H9 (cell line): Measurements from ENCODE around the gene TMC3. TPM values are rescaled to one million over a fixed set of nuclear protein-coding genes. Genes with fewer than 3 reads are reported as not detected.

ENCODE experiments used
- DNase-seq: peaks from one replicate; pipeline ENCODE4 v3.0.0-alpha.2; 2017
- H2AFZ ChIP-seq: one replicate; pipeline ENCODE4 v1.6.1; 2013; ENCODE audit warnings: mild to moderate bottlenecking, low read length, control low read depth, moderate library complexity
- H2AK5ac ChIP-seq: 2 replicates; pipeline ENCODE4 v1.6.1; 2013; ENCODE audit warnings: low read length, control low read depth, mixed read lengths; ENCODE audit not compliant: insufficient read length
- H2BK120ac ChIP-seq: one replicate; pipeline ENCODE4 v1.6.1; 2013; ENCODE audit warnings: low read depth, mild to moderate bottlenecking, low read length, control low read depth, inconsistent platforms; ENCODE audit not compliant: poor library complexity, severe bottlenecking
- H2BK12ac ChIP-seq: 2 replicates; pipeline ENCODE4 v1.6.1; 2013; ENCODE audit warnings: low read length, control low read depth, mixed read lengths, low read depth; ENCODE audit not compliant: insufficient read length
- H2BK15ac ChIP-seq: 2 replicates; pipeline ENCODE4 v1.6.1; 2013; ENCODE audit warnings: low read depth, low read length, control low read depth
- H2BK20ac ChIP-seq: one replicate; pipeline ENCODE4 v1.6.1; 2013; ENCODE audit warnings: low read depth, mild to moderate bottlenecking, low read length, control low read depth, inconsistent platforms; ENCODE audit not compliant: poor library complexity, severe bottlenecking
- H2BK5ac ChIP-seq: 2 replicates; pipeline ENCODE4 v1.6.1; 2013; ENCODE audit warnings: low read length, control low read depth, mixed read lengths; ENCODE audit not compliant: insufficient read length
- H3K14ac ChIP-seq: 2 replicates; pipeline ENCODE4 v1.6.1; 2013; ENCODE audit warnings: low read length, control low read depth; ENCODE audit not compliant: insufficient read depth
- H3K18ac ChIP-seq: 2 replicates; pipeline ENCODE4 v1.6.1; 2013; ENCODE audit warnings: low read depth, mild to moderate bottlenecking, mixed read lengths, low read length, control low read depth; ENCODE audit not compliant: insufficient read length
- H3K23ac ChIP-seq: 2 replicates; pipeline ENCODE4 v1.6.1; 2013; ENCODE audit warnings: low read length, control low read depth, mixed read lengths, low read depth; ENCODE audit not compliant: insufficient read length
- H3K23me2 ChIP-seq: 2 replicates; pipeline ENCODE4 v1.6.1; 2013; ENCODE audit warnings: low read depth, mild to moderate bottlenecking, mixed read lengths, low read length, control low read depth; ENCODE audit not compliant: insufficient read length, poor library complexity, severe bottlenecking
- H3K27ac ChIP-seq: 2 replicates; pipeline ENCODE4 v1.5.1; 2013; ENCODE audit warnings: low read length, control low read depth, mixed read lengths, low read depth; ENCODE audit not compliant: insufficient read length
- H3K27me3 ChIP-seq: 2 replicates; pipeline ENCODE4 v1.6.1; 2013; ENCODE audit warnings: low read length, control low read depth, inconsistent platforms; ENCODE audit not compliant: insufficient read depth
- H3K4ac ChIP-seq: 2 replicates; pipeline ENCODE4 v1.6.1; 2013; ENCODE audit warnings: low read depth, mild to moderate bottlenecking, control low read depth, inconsistent platforms, low read length, moderate library complexity
- H3K4me1 ChIP-seq: 2 replicates; pipeline ENCODE4 v1.6.1; 2013; ENCODE audit warnings: low read length, control low read depth, inconsistent platforms; ENCODE audit not compliant: insufficient read depth
- H3K4me2 ChIP-seq: 2 replicates; pipeline ENCODE4 v1.6.1; 2013; ENCODE audit warnings: low read length, control low read depth, mixed read lengths; ENCODE audit not compliant: insufficient read length, insufficient read depth
- H3K56ac ChIP-seq: 2 replicates; pipeline ENCODE4 v1.6.1; 2013; ENCODE audit warnings: low read depth, mild to moderate bottlenecking, mixed read lengths, low read length, control low read depth; ENCODE audit not compliant: insufficient read length
- H3K79me1 ChIP-seq: 2 replicates; pipeline ENCODE4 v1.6.1; 2013; ENCODE audit warnings: low read depth, mild to moderate bottlenecking, moderate library complexity, low read length, control low read depth, inconsistent platforms; ENCODE audit not compliant: insufficient read depth, poor library complexity, severe bottlenecking
- H3K79me2 ChIP-seq: 2 replicates; pipeline ENCODE4 v1.6.1; 2013; ENCODE audit warnings: low read length, control low read depth, inconsistent platforms; ENCODE audit not compliant: insufficient read depth
- H3K9ac ChIP-seq: 2 replicates; pipeline ENCODE4 v1.6.1; 2013; ENCODE audit warnings: low read length, control low read depth, mixed read lengths; ENCODE audit not compliant: insufficient read length; ENCODE audit errors: extremely low read depth
- H3K9me3 ChIP-seq: one replicate; pipeline ENCODE4 v1.6.1; 2013; ENCODE audit warnings: low read depth, low read length, inconsistent platforms; ENCODE audit not compliant: control insufficient read depth
- H3T11ph ChIP-seq: one replicate; pipeline ENCODE4 v1.6.1; 2013; ENCODE audit warnings: mild to moderate bottlenecking, low read length, control low read depth, inconsistent platforms
- H4K20me1 ChIP-seq: one replicate; pipeline ENCODE4 v1.6.1; 2013; ENCODE audit not compliant: control insufficient read depth, insufficient read length, insufficient read depth
- H4K5ac ChIP-seq: 2 replicates; pipeline ENCODE4 v1.6.1; 2013; ENCODE audit warnings: low read depth, mild to moderate bottlenecking, mixed read lengths, low read length, control low read depth; ENCODE audit not compliant: insufficient read length
- H4K8ac ChIP-seq: replicated peaks from 2 replicates; pipeline ENCODE4 v1.6.1; 2013; ENCODE audit warnings: low read length, control low read depth, mixed read lengths, low read depth; ENCODE audit not compliant: insufficient read length
- H4K91ac ChIP-seq: 2 replicates; pipeline ENCODE4 v1.6.1; 2013; ENCODE audit warnings: low read depth, mild to moderate bottlenecking, moderate library complexity, mixed read lengths, low read length, control low read depth; ENCODE audit not compliant: insufficient read length
- H3K27ac Mint-ChIP-seq, 3 experiments: 2 replicates in 2 of 3; 3 replicates in 1 of 3; pipeline ENCODE4 v1.8.0; 2020 to 2021; ENCODE audit warnings: mixed read lengths in 3 of 3, mild to moderate bottlenecking in 1 of 3, moderate library complexity in 1 of 3
- H3K27me3 Mint-ChIP-seq: 2 replicates; pipeline ENCODE4 v1.8.0; 2021; ENCODE audit warnings: low read depth, mild to moderate bottlenecking, moderate library complexity, mixed read lengths
- H3K36me3 Mint-ChIP-seq, 3 experiments: 2 replicates in 2 of 3; 3 replicates in 1 of 3; pipeline ENCODE4 v1.8.0; 2020 to 2021; ENCODE audit warnings: low read depth in 3 of 3, mixed read lengths in 3 of 3; ENCODE audit not compliant: insufficient read depth in 1 of 3
- H3K4me1 Mint-ChIP-seq, 2 experiments: 2 replicates each; pipeline ENCODE4 v1.8.0; 2020; ENCODE audit warnings: mixed read lengths in 2 of 2
- H3K4me3 Mint-ChIP-seq, 2 experiments: 2 replicates in 1 of 2; 3 replicates in 1 of 2; pipeline ENCODE4 v1.8.0; 2020 to 2021; ENCODE audit warnings: mild to moderate bottlenecking in 2 of 2, mixed read lengths in 2 of 2, moderate library complexity in 1 of 2
- H3K9me3 Mint-ChIP-seq, 2 experiments: 2 replicates in 1 of 2; 3 replicates in 1 of 2; pipeline ENCODE4 v1.8.0; 2020; ENCODE audit warnings: mild to moderate bottlenecking in 2 of 2, mixed read lengths in 2 of 2, moderate library complexity in 1 of 2
- WGBS: extraction: QIAGEN DNeasy Blood & Tissue Kit; methylation state at CpG from one replicate; pipeline ENCODE4 v1.1.7; 2013; ENCODE audit warnings: missing lambda C conversion rate, low lambda C conversion rate, mixed read lengths; ENCODE audit not compliant: insufficient read length; ENCODE audit errors: extremely low coverage; 5-methylcytosine and 5-hydroxymethylcytosine counted together
- total RNA-seq: library from RNA; stranded (reverse); gene quantifications from 2 replicates; pipeline ENCODE4 v1.2.1, GENCODE V29; 2021
- TF ChIP-seq, protein P1 (sequence below): fragments of 200-600 bp; sonication (generic); conservative IDR thresholded peaks from 3 replicates; pipeline ENCODE4 v1.8.0; 2021; ENCODE audit warnings: antibody characterized with exemption, mild to moderate bottlenecking

The TMC3 gene
- total RNA-seq, 1 experiment from 2014 or later = not detected

DNA sequence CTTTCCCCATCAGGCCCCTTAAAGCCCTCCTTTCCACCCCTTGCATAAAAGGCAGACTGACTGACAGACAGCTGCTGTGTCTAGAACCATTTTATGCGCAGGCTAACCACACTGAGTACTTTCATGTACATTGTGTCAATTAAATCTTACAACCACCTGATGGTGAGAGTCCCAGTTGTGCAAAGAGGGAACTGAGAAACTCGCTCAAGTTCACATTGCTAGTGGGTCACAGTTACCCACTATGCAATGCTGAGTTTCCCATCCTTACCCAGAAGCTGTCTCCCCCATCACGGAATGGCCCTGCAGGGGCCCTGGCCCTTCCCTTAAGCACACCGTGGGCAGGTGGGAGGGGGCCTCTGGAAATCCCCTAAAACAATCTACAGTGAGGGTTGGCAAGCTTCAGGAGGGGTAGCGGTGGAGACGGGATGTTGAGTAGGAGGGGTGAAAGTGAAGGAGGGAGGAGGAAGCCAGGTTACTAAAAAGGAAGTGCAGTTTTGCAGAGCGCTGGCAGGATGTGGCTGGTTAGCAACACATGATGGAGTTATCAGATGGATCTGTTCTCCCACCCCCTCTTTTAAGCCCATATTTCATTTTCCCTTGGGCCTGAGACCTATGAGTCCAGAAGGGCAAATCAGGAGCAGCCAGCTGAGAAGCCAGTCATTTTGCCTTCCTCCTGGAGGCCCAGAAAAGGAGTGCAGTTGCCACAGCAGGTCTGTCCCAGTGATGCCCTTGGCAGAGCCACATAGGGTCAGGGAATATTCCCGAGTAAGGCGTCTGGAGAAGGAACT, 80.1 kb downstream of the TMC3 start:
- H3K36me3 Mint-ChIP-seq = no peaks in the 10 kb centered on the region
- no peak overlapping the region for H2BK12ac ChIP-seq
- no peak overlapping the region for H3K27ac ChIP-seq
- TF ChIP-seq, protein P1, sequence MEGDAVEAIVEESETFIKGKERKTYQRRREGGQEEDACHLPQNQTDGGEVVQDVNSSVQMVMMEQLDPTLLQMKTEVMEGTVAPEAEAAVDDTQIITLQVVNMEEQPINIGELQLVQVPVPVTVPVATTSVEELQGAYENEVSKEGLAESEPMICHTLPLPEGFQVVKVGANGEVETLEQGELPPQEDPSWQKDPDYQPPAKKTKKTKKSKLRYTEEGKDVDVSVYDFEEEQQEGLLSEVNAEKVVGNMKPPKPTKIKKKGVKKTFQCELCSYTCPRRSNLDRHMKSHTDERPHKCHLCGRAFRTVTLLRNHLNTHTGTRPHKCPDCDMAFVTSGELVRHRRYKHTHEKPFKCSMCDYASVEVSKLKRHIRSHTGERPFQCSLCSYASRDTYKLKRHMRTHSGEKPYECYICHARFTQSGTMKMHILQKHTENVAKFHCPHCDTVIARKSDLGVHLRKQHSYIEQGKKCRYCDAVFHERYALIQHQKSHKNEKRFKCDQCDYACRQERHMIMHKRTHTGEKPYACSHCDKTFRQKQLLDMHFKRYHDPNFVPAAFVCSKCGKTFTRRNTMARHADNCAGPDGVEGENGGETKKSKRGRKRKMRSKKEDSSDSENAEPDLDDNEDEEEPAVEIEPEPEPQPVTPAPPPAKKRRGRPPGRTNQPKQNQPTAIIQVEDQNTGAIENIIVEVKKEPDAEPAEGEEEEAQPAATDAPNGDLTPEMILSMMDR = no peak; the same call in 2 of the 3 replicates
- H3T11ph ChIP-seq = no peak overlapping the region
- WGBS = no CpG with 5 or more reads among the region's 9 CpGs
- no peaks in the 10 kb centered on the region for H3K27me3 ChIP-seq
- no peak overlapping the region for H3K4me2 ChIP-seq
- no peak overlapping the region for H4K8ac ChIP-seq
- H2BK5ac ChIP-seq = no peak overlapping the region
- no peak overlapping the region for H3K9ac ChIP-seq
- H2BK120ac ChIP-seq = no peak overlapping the region
- H3K9me3 Mint-ChIP-seq = no peaks in the 10 kb centered on the region
- H3K4me1 Mint-ChIP-seq = peaks cover 11 to 18% of the 10 kb centered on the region in 2 experiments
- no peak overlapping the region for H3K14ac ChIP-seq
- no peak overlapping the region for H3K23ac ChIP-seq
- DNase-seq = no peak
- peaks cover 5% of the 10 kb centered on the region; the same call in 1 of the 2 replicates for H3K4me1 ChIP-seq
- H3K27ac Mint-ChIP-seq = peak overlapping the region in 1 of 3 experiments; percentile 44; a peak in 1 of 7 replicates
- no peaks in the 10 kb centered on the region for H4K20me1 ChIP-seq
- no peak overlapping the region for H4K5ac ChIP-seq
- H2AFZ ChIP-seq = no peak overlapping the region
- H4K91ac ChIP-seq = no peak overlapping the region
- no peaks in the 10 kb centered on the region for H3K79me2 ChIP-seq
- no peak overlapping the region for H3K56ac ChIP-seq
- no peaks in the 10 kb centered on the region for H3K79me1 ChIP-seq
- no peaks in the 10 kb centered on the region for H3K23me2 ChIP-seq
- H2BK15ac ChIP-seq = no peak overlapping the region
- no peak overlapping the region for H3K4ac ChIP-seq
- no peak overlapping the region for H3K18ac ChIP-seq
- H3K9me3 ChIP-seq = no peaks in the 10 kb centered on the region
- H2BK20ac ChIP-seq = no peak overlapping the region
- no peak overlapping the region for H2AK5ac ChIP-seq
- H3K27me3 Mint-ChIP-seq = peaks cover 17% of the 10 kb centered on the region
- H3K4me3 Mint-ChIP-seq = no peak overlapping the region
